H9 (cell line): ENCODE data around the gene IFRD2. TPM values are rescaled to one million over a fixed set of nuclear protein-coding genes. Genes with fewer than 3 reads are reported as not detected.

ENCODE experiments used
- DNase-seq: peaks from one replicate; pipeline ENCODE4 v3.0.0-alpha.2; 2017
- H2AFZ ChIP-seq: one replicate; pipeline ENCODE4 v1.6.1; 2013; ENCODE audit warnings: mild to moderate bottlenecking, low read length, control low read depth, moderate library complexity
- H2AK5ac ChIP-seq: 2 replicates; pipeline ENCODE4 v1.6.1; 2013; ENCODE audit warnings: low read length, control low read depth, mixed read lengths; ENCODE audit not compliant: insufficient read length
- H2BK120ac ChIP-seq: one replicate; pipeline ENCODE4 v1.6.1; 2013; ENCODE audit warnings: low read depth, mild to moderate bottlenecking, low read length, control low read depth, inconsistent platforms; ENCODE audit not compliant: poor library complexity, severe bottlenecking
- H2BK12ac ChIP-seq: 2 replicates; pipeline ENCODE4 v1.6.1; 2013; ENCODE audit warnings: low read length, control low read depth, mixed read lengths, low read depth; ENCODE audit not compliant: insufficient read length
- H2BK15ac ChIP-seq: 2 replicates; pipeline ENCODE4 v1.6.1; 2013; ENCODE audit warnings: low read depth, low read length, control low read depth
- H2BK20ac ChIP-seq: one replicate; pipeline ENCODE4 v1.6.1; 2013; ENCODE audit warnings: low read depth, mild to moderate bottlenecking, low read length, control low read depth, inconsistent platforms; ENCODE audit not compliant: poor library complexity, severe bottlenecking
- H2BK5ac ChIP-seq: 2 replicates; pipeline ENCODE4 v1.6.1; 2013; ENCODE audit warnings: low read length, control low read depth, mixed read lengths; ENCODE audit not compliant: insufficient read length
- H3K14ac ChIP-seq: 2 replicates; pipeline ENCODE4 v1.6.1; 2013; ENCODE audit warnings: low read length, control low read depth; ENCODE audit not compliant: insufficient read depth
- H3K18ac ChIP-seq: 2 replicates; pipeline ENCODE4 v1.6.1; 2013; ENCODE audit warnings: low read depth, mild to moderate bottlenecking, mixed read lengths, low read length, control low read depth; ENCODE audit not compliant: insufficient read length
- H3K23ac ChIP-seq: 2 replicates; pipeline ENCODE4 v1.6.1; 2013; ENCODE audit warnings: low read length, control low read depth, mixed read lengths, low read depth; ENCODE audit not compliant: insufficient read length
- H3K23me2 ChIP-seq: 2 replicates; pipeline ENCODE4 v1.6.1; 2013; ENCODE audit warnings: low read depth, mild to moderate bottlenecking, mixed read lengths, low read length, control low read depth; ENCODE audit not compliant: insufficient read length, poor library complexity, severe bottlenecking
- H3K27ac ChIP-seq: 2 replicates; pipeline ENCODE4 v1.5.1; 2013; ENCODE audit warnings: low read length, control low read depth, mixed read lengths, low read depth; ENCODE audit not compliant: insufficient read length
- H3K27me3 ChIP-seq: 2 replicates; pipeline ENCODE4 v1.6.1; 2013; ENCODE audit warnings: low read length, control low read depth, inconsistent platforms; ENCODE audit not compliant: insufficient read depth
- H3K4ac ChIP-seq: 2 replicates; pipeline ENCODE4 v1.6.1; 2013; ENCODE audit warnings: low read depth, mild to moderate bottlenecking, control low read depth, inconsistent platforms, low read length, moderate library complexity
- H3K4me1 ChIP-seq: 2 replicates; pipeline ENCODE4 v1.6.1; 2013; ENCODE audit warnings: low read length, control low read depth, inconsistent platforms; ENCODE audit not compliant: insufficient read depth
- H3K4me2 ChIP-seq: 2 replicates; pipeline ENCODE4 v1.6.1; 2013; ENCODE audit warnings: low read length, control low read depth, mixed read lengths; ENCODE audit not compliant: insufficient read length, insufficient read depth
- H3K56ac ChIP-seq: 2 replicates; pipeline ENCODE4 v1.6.1; 2013; ENCODE audit warnings: low read depth, mild to moderate bottlenecking, mixed read lengths, low read length, control low read depth; ENCODE audit not compliant: insufficient read length
- H3K79me1 ChIP-seq: 2 replicates; pipeline ENCODE4 v1.6.1; 2013; ENCODE audit warnings: low read depth, mild to moderate bottlenecking, moderate library complexity, low read length, control low read depth, inconsistent platforms; ENCODE audit not compliant: insufficient read depth, poor library complexity, severe bottlenecking
- H3K79me2 ChIP-seq: 2 replicates; pipeline ENCODE4 v1.6.1; 2013; ENCODE audit warnings: low read length, control low read depth, inconsistent platforms; ENCODE audit not compliant: insufficient read depth
- H3K9ac ChIP-seq: 2 replicates; pipeline ENCODE4 v1.6.1; 2013; ENCODE audit warnings: low read length, control low read depth, mixed read lengths; ENCODE audit not compliant: insufficient read length; ENCODE audit errors: extremely low read depth
- H3K9me3 ChIP-seq: one replicate; pipeline ENCODE4 v1.6.1; 2013; ENCODE audit warnings: low read depth, low read length, inconsistent platforms; ENCODE audit not compliant: control insufficient read depth
- H3T11ph ChIP-seq: one replicate; pipeline ENCODE4 v1.6.1; 2013; ENCODE audit warnings: mild to moderate bottlenecking, low read length, control low read depth, inconsistent platforms
- H4K20me1 ChIP-seq: one replicate; pipeline ENCODE4 v1.6.1; 2013; ENCODE audit not compliant: control insufficient read depth, insufficient read length, insufficient read depth
- H4K5ac ChIP-seq: 2 replicates; pipeline ENCODE4 v1.6.1; 2013; ENCODE audit warnings: low read depth, mild to moderate bottlenecking, mixed read lengths, low read length, control low read depth; ENCODE audit not compliant: insufficient read length
- H4K8ac ChIP-seq: replicated peaks from 2 replicates; pipeline ENCODE4 v1.6.1; 2013; ENCODE audit warnings: low read length, control low read depth, mixed read lengths, low read depth; ENCODE audit not compliant: insufficient read length
- H4K91ac ChIP-seq: 2 replicates; pipeline ENCODE4 v1.6.1; 2013; ENCODE audit warnings: low read depth, mild to moderate bottlenecking, moderate library complexity, mixed read lengths, low read length, control low read depth; ENCODE audit not compliant: insufficient read length
- H3K27ac Mint-ChIP-seq, 3 experiments: 2 replicates in 2 of 3; 3 replicates in 1 of 3; pipeline ENCODE4 v1.8.0; 2020 to 2021; ENCODE audit warnings: mixed read lengths in 3 of 3, mild to moderate bottlenecking in 1 of 3, moderate library complexity in 1 of 3
- H3K27me3 Mint-ChIP-seq: 2 replicates; pipeline ENCODE4 v1.8.0; 2021; ENCODE audit warnings: low read depth, mild to moderate bottlenecking, moderate library complexity, mixed read lengths
- H3K36me3 Mint-ChIP-seq, 3 experiments: 2 replicates in 2 of 3; 3 replicates in 1 of 3; pipeline ENCODE4 v1.8.0; 2020 to 2021; ENCODE audit warnings: low read depth in 3 of 3, mixed read lengths in 3 of 3; ENCODE audit not compliant: insufficient read depth in 1 of 3
- H3K4me1 Mint-ChIP-seq, 2 experiments: 2 replicates each; pipeline ENCODE4 v1.8.0; 2020; ENCODE audit warnings: mixed read lengths in 2 of 2
- H3K4me3 Mint-ChIP-seq, 2 experiments: 2 replicates in 1 of 2; 3 replicates in 1 of 2; pipeline ENCODE4 v1.8.0; 2020 to 2021; ENCODE audit warnings: mild to moderate bottlenecking in 2 of 2, mixed read lengths in 2 of 2, moderate library complexity in 1 of 2
- H3K9me3 Mint-ChIP-seq, 2 experiments: 2 replicates in 1 of 2; 3 replicates in 1 of 2; pipeline ENCODE4 v1.8.0; 2020; ENCODE audit warnings: mild to moderate bottlenecking in 2 of 2, mixed read lengths in 2 of 2, moderate library complexity in 1 of 2
- WGBS: extraction: QIAGEN DNeasy Blood & Tissue Kit; methylation state at CpG from one replicate; pipeline ENCODE4 v1.1.7; 2013; ENCODE audit warnings: missing lambda C conversion rate, low lambda C conversion rate, mixed read lengths; ENCODE audit not compliant: insufficient read length; ENCODE audit errors: extremely low coverage; 5-methylcytosine and 5-hydroxymethylcytosine counted together
- total RNA-seq: library from RNA; stranded (reverse); gene quantifications from 2 replicates; pipeline ENCODE4 v1.2.1, GENCODE V29; 2021
- TF ChIP-seq, protein P1 (sequence below): fragments of 200-600 bp; sonication (generic); conservative IDR thresholded peaks from 3 replicates; pipeline ENCODE4 v1.8.0; 2021; ENCODE audit warnings: antibody characterized with exemption, mild to moderate bottlenecking

IFRD2 gene
- total RNA-seq, 1 experiment from 2014 or later: 109 TPM

DNA sequence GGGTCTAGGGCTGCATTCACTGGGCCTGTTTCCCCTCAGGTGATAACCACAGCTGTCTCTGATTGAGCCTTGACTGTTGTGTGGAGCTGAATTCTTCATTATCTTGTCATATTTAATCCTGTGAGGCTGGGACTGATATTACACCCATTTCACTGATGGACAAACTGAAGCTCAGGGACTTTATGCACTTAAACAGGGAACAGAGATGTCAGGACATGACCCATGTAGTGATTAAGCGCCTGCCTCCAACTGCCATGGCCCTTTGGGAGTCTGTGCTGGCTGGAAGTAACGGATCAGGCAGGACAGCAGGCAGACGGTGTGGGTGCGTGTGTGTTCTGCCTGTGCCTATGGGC, 48.7 kb downstream of the IFRD2 start:
- Histone ChIP-seq H4K20me1 (no peaks in the 10 kb centered on the region), H3K79me2 (peaks cover 26% of the 10 kb centered on the region; the same call in 1 of the 2 replicates), H2BK12ac (no peak overlapping the region), H3K4me1 (peaks cover 15% of the 10 kb centered on the region; the same call in 1 of the 2 replicates), H3T11ph (no peak overlapping the region), H4K91ac (no peak overlapping the region), H2AFZ (no peak overlapping the region), H2BK5ac (no peak overlapping the region), H3K9me3 (no peaks in the 10 kb centered on the region), H2BK20ac (no peak overlapping the region), H3K23me2 (peaks cover 3% of the 10 kb centered on the region), H3K4me2 (no peak overlapping the region), H3K4ac (no peak overlapping the region), H3K9ac (no peak overlapping the region), H3K79me1 (peaks cover 9% of the 10 kb centered on the region), H4K5ac (no peak overlapping the region), H3K56ac (no peak overlapping the region), H2BK15ac (no peak overlapping the region), H3K27ac (no peak overlapping the region), H4K8ac (no peak overlapping the region), H2AK5ac (no peak overlapping the region), H3K14ac (no peak overlapping the region), H3K23ac (no peak overlapping the region), H3K18ac (no peak overlapping the region), H2BK120ac (no peak overlapping the region), H3K27me3 (no peaks in the 10 kb centered on the region)
- Mint-ChIP-seq H3K27me3 (no peaks in the 10 kb centered on the region), H3K9me3 (no peaks in the 10 kb centered on the region), H3K4me1 (peaks cover 73 to 86% of the 10 kb centered on the region in 2 experiments), H3K27ac (peak overlapping the region; percentile 65 to 94 (median 66); a peak in 6 of 7 replicates), H3K4me3 (peak overlapping the region in 1 of 2 experiments; percentile 66; a peak in 2 of 5 replicates), H3K36me3 (peaks cover 4 to 28% (median 28%) of the 10 kb centered on the region in 3 experiments; a peak in 5 of 7 replicates)
- no peak for DNase-seq
- no CpG with 5 or more reads among the region's 4 CpGs for WGBS
- TF ChIP-seq, protein P1, sequence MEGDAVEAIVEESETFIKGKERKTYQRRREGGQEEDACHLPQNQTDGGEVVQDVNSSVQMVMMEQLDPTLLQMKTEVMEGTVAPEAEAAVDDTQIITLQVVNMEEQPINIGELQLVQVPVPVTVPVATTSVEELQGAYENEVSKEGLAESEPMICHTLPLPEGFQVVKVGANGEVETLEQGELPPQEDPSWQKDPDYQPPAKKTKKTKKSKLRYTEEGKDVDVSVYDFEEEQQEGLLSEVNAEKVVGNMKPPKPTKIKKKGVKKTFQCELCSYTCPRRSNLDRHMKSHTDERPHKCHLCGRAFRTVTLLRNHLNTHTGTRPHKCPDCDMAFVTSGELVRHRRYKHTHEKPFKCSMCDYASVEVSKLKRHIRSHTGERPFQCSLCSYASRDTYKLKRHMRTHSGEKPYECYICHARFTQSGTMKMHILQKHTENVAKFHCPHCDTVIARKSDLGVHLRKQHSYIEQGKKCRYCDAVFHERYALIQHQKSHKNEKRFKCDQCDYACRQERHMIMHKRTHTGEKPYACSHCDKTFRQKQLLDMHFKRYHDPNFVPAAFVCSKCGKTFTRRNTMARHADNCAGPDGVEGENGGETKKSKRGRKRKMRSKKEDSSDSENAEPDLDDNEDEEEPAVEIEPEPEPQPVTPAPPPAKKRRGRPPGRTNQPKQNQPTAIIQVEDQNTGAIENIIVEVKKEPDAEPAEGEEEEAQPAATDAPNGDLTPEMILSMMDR: no peak
